Activated T-cell treated with anti-CD3 and anti-CD28 coated beads, Interleukin-2, amount 50 U/mL, for 72 hours (primary cell): ENCODE measurements around the gene LRRC8D. TPM values are rescaled to one million over a fixed set of nuclear protein-coding genes. Genes with fewer than 3 reads are reported as not detected.
A peak's percentile ranks its signal among the peaks of the same experiment; 100 is the strongest.

Source experiments
- ATAC-seq, 2 donors: fragments of 150-1000 bp; cut with Tn5 transposase; replicated peaks in 1 of 2; 2 replicates each; pipeline ENCODE4 v1.10.0; 2021; ENCODE audit warnings: moderate library complexity in 2 of 2, mild to moderate bottlenecking in 1 of 2
- DNase-seq, 2 donors: peaks; one replicate each; pipeline ENCODE4 v3.0.0; 2021 to 2022; ENCODE audit warnings: mixed read lengths in 1 of 2
- H3K27ac Mint-ChIP-seq: one replicate; pipeline ENCODE4 v1.8.0; 2022; ENCODE audit warnings: mild to moderate bottlenecking, moderate library complexity, mixed read lengths
- H3K27me3 Mint-ChIP-seq: one replicate; pipeline ENCODE4 v1.8.0; 2022; ENCODE audit warnings: low read depth, mixed read lengths
- H3K36me3 Mint-ChIP-seq, 2 donors: one replicate each; pipeline ENCODE4 v1.8.0; 2022; ENCODE audit warnings: mixed read lengths in 2 of 2, mild to moderate bottlenecking in 1 of 2; ENCODE audit not compliant: insufficient read depth in 2 of 2
- H3K4me1 Mint-ChIP-seq: one replicate; pipeline ENCODE4 v1.8.0; 2022; ENCODE audit warnings: low read depth, mixed read lengths
- H3K4me3 Mint-ChIP-seq, 2 donors: one replicate each; pipeline ENCODE4 v1.8.0; 2022; ENCODE audit warnings: mild to moderate bottlenecking in 2 of 2, mixed read lengths in 2 of 2, moderate library complexity in 2 of 2
- H3K9me3 Mint-ChIP-seq, 2 donors: one replicate each; pipeline ENCODE4 v1.8.0; 2022; ENCODE audit warnings: mixed read lengths in 2 of 2
- total RNA-seq, 2 donors: library from RNA; stranded (reverse); gene quantifications; one replicate each; pipeline ENCODE4 v1.2.3, GENCODE V29; 2022

The LRRC8D gene
- total RNA-seq, 2 donors from 2014 or later, result 29.2 to 44.8 TPM

- Mint-ChIP-seq H3K9me3 (no peaks in the 10 kb centered on the region), H3K27me3 (no peaks in the 10 kb centered on the region), H3K36me3 (no peaks in the 10 kb centered on the region), H3K27ac (no peak overlapping the region), H3K4me1 (peaks cover 8% of the 10 kb centered on the region), H3K4me3 (no peak overlapping the region)
- DNase-seq (no peak), ATAC-seq (no peak)
These were observed 122.2 kb downstream of the LRRC8D start for GRCh38 chr1:89942825-89943658.

- no peaks in the 10 kb centered on the region for H3K9me3 Mint-ChIP-seq
- no peak for ATAC-seq
- H3K27ac Mint-ChIP-seq, result no peak overlapping the region
- H3K36me3 Mint-ChIP-seq, result no peaks in the 10 kb centered on the region
- no peak overlapping the region for H3K4me3 Mint-ChIP-seq
- no peak for DNase-seq
- peaks cover 8% of the 10 kb centered on the region for H3K4me1 Mint-ChIP-seq
- H3K27me3 Mint-ChIP-seq, result no peaks in the 10 kb centered on the region
These were observed 123.3 kb downstream of the LRRC8D start for GRCh38 chr1:89943846-89944781.

- Mint-ChIP-seq H3K4me3 (no peak overlapping the region), H3K27me3 (no peaks in the 10 kb centered on the region), H3K36me3 (no peaks in the 10 kb centered on the region), H3K9me3 (no peaks in the 10 kb centered on the region), H3K27ac (no peak overlapping the region), H3K4me1 (peaks cover 8% of the 10 kb centered on the region)
- ATAC-seq (peak; percentile 88 to 89), DNase-seq (peak; percentile 28 to 42)
These were observed 125.1 kb downstream of the LRRC8D start for GRCh38 chr1:89945852-89946476.

GRCh38 chr1:89946532-89946931, 125.7 kb downstream of the LRRC8D start:
- no peaks in the 10 kb centered on the region for H3K9me3 Mint-ChIP-seq
- H3K27me3 Mint-ChIP-seq, result no peaks in the 10 kb centered on the region
- no peak overlapping the region for H3K27ac Mint-ChIP-seq
- H3K4me1 Mint-ChIP-seq, result peaks cover 8% of the 10 kb centered on the region
- ATAC-seq, result no peak
- H3K36me3 Mint-ChIP-seq, result no peaks in the 10 kb centered on the region
- no peak overlapping the region for H3K4me3 Mint-ChIP-seq
- DNase-seq, result no peak

GRCh38 chr1:89948722-89949345, 128.0 kb downstream of the LRRC8D start:
- Mint-ChIP-seq H3K4me3 (no peak overlapping the region), H3K4me1 (peaks cover 15% of the 10 kb centered on the region), H3K36me3 (no peaks in the 10 kb centered on the region), H3K27me3 (no peaks in the 10 kb centered on the region), H3K9me3 (no peaks in the 10 kb centered on the region), H3K27ac (no peak overlapping the region)
- DNase-seq (no peak), ATAC-seq (no peak)

GRCh38 chr1:89949991-89950624, 129.3 kb downstream of the LRRC8D start:
- no peaks in the 10 kb centered on the region for H3K36me3 Mint-ChIP-seq
- DNase-seq, result no peak
- no peak for ATAC-seq
- H3K27me3 Mint-ChIP-seq, result no peaks in the 10 kb centered on the region
- H3K9me3 Mint-ChIP-seq, result no peaks in the 10 kb centered on the region
- H3K4me1 Mint-ChIP-seq, result peaks cover 15% of the 10 kb centered on the region
- no peak overlapping the region for H3K27ac Mint-ChIP-seq
- no peak overlapping the region for H3K4me3 Mint-ChIP-seq

GRCh38 chr1:89950703-89951102, 129.9 kb downstream of the LRRC8D start:
- DNase-seq, result no peak
- Mint-ChIP-seq H3K9me3 (no peaks in the 10 kb centered on the region), H3K27ac (no peak overlapping the region), H3K4me3 (no peak overlapping the region), H3K4me1 (peaks cover 15% of the 10 kb centered on the region), H3K36me3 (no peaks in the 10 kb centered on the region), H3K27me3 (no peaks in the 10 kb centered on the region)
- no peak for ATAC-seq

- ATAC-seq (no peak), DNase-seq (no peak)
- H3K9me3 Mint-ChIP-seq, result no peaks in the 10 kb centered on the region
- no peaks in the 10 kb centered on the region for H3K27me3 Mint-ChIP-seq
- no peak overlapping the region for H3K4me3 Mint-ChIP-seq
- peaks cover 13% of the 10 kb centered on the region for H3K4me1 Mint-ChIP-seq
- no peaks in the 10 kb centered on the region for H3K36me3 Mint-ChIP-seq
- no peak overlapping the region for H3K27ac Mint-ChIP-seq
These were observed 131.2 kb downstream of the LRRC8D start for GRCh38 chr1:89951766-89952604.

GRCh38 chr1:89952605-89953130, 131.8 kb downstream of the LRRC8D start:
- peaks cover 18% of the 10 kb centered on the region for H3K4me1 Mint-ChIP-seq
- no peak overlapping the region for H3K27ac Mint-ChIP-seq
- no peaks in the 10 kb centered on the region for H3K36me3 Mint-ChIP-seq
- no peak overlapping the region for H3K4me3 Mint-ChIP-seq
- no peaks in the 10 kb centered on the region for H3K27me3 Mint-ChIP-seq
- ATAC-seq, result peak; percentile 31 to 35
- DNase-seq, result no peak
- H3K9me3 Mint-ChIP-seq, result no peaks in the 10 kb centered on the region

- H3K36me3 Mint-ChIP-seq, result no peaks in the 10 kb centered on the region
- DNase-seq (peak; percentile 32 to 49), ATAC-seq (peak; percentile 77 to 84)
- H3K27me3 Mint-ChIP-seq, result no peaks in the 10 kb centered on the region
- H3K4me1 Mint-ChIP-seq, result peaks cover 22% of the 10 kb centered on the region
- H3K9me3 Mint-ChIP-seq, result no peaks in the 10 kb centered on the region
- no peak overlapping the region for H3K27ac Mint-ChIP-seq
- H3K4me3 Mint-ChIP-seq, result no peak overlapping the region
These were observed 132.3 kb downstream of the LRRC8D start for GRCh38 chr1:89953131-89953626.

- no peak for DNase-seq
- no peak overlapping the region for H3K4me3 Mint-ChIP-seq
- H3K27ac Mint-ChIP-seq, result no peak overlapping the region
- no peaks in the 10 kb centered on the region for H3K9me3 Mint-ChIP-seq
- ATAC-seq, result no peak
- no peaks in the 10 kb centered on the region for H3K27me3 Mint-ChIP-seq
- no peaks in the 10 kb centered on the region for H3K36me3 Mint-ChIP-seq
- peaks cover 28% of the 10 kb centered on the region for H3K4me1 Mint-ChIP-seq
These were observed 133.1 kb downstream of the LRRC8D start for GRCh38 chr1:89953929-89954328.
